ENCODE measurements around the gene PLEKHH2.
"Not testable (repeated sequence)": the region's sequence is repeated elsewhere in the genome, so short reads cannot be mapped to it uniquely, and the experiment has no call there.

PLEKHH2 gene

DNA sequence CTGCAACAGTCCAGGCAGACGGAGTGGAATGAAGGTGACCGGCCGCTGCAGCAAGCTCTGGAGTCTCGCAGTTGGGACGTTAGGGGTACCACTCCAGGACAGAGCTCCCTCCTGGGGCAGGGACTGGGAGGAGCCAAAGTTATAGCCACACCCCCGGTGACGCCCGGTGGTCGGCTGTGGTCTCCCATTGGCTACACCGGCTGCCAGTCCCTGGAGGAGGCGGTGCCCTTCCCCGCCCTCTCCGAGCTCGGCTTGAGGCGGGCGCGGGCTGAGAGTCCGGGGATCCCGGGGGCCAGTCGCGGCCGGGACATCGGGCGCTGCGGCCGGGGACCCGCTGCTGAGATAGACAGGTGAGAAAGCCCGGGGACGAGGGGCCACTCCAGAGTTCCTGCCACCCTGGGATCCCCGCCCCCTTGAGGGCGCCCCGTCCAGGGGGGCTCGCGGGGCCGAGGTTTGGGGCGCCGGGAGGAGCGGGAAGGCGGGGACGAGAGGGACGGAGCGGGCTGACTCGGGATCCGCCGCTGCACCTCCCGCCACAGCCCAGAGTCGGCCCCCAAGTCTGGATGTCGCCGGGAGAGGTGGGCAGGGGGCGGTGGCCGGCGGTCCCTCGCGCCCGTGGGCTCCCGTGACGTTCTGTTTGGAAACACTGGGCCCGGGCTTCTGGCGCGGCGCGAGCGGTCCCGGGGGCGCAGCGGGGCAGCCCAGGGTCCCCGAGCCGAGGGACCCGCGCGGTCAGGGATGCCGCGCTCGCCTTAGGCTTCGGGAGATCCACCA is at the start of gene PLEKHH2:
PLEKHH2 (plus strand) TSS at position 231 of the 774 bp plus-strand sequence. CDS start 7,414 bp downstream, outside the sequence.
- DNase-seq (ENCODE audit: low read depth, low spot score), result no peak
- TF ChIP-seq POLR2AphosphoS5 (IDR thresholded peaks at IDR 0.05; ENCODE audit: borderline replicate concordance, low read depth, low read length) (no peak), EZH2 (IDR thresholded peaks at IDR 0.05) (no peak), FOXP2 (optimal IDR thresholded peaks at IDR 0.05; ENCODE audit: control extremely low read depth, extremely low read length, insufficient read depth) (no peak)
- Histone ChIP-seq H3K9ac (ENCODE audit: insufficient read length) (peak within 1 kb of the TSS; percentile 49), H3K9me3 (ENCODE audit: low read depth, low read length) (no peaks in the 10 kb centered on the region), H3K27ac (no peak within 1 kb of the TSS), H3K4me3 (peak within 1 kb of the TSS; percentile 82), H3K36me3 (ENCODE audit: insufficient read depth, low read length) (no peaks in the 10 kb centered on the region)

DNA sequence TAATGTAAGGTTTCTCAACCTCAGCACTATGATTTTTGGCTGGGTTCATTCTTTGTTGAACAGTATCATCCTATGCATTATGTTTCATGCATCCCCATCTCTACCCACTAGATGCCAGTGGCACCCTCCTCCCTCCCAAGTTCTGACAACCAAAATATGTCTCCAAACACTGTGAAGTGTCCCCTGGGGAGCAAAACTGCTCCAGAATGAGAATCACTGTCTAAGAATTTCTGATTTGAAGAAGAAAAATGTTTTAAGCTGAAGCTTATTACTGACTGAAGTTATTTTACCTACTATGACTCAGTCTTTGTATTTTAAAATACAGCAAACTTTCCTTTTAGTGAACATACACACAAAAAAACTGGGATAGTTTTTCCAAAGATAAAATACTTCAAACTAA is 44.6 kb upstream of the PLEKHH2 start:
- peaks cover 46% of the 10 kb centered on the region for H3K36me3 ChIP-seq (ENCODE audit: insufficient read depth, low read length)
- no peak overlapping the region for H3K27ac ChIP-seq
- no peak overlapping the region for H3K4me3 ChIP-seq
- no peak overlapping the region for H3K9ac ChIP-seq (ENCODE audit: insufficient read length)
- no peaks in the 10 kb centered on the region for H3K9me3 ChIP-seq (ENCODE audit: low read depth, low read length)
- TF ChIP-seq FOXP2 (optimal IDR thresholded peaks at IDR 0.05; ENCODE audit: control extremely low read depth, extremely low read length, insufficient read depth) (no peak), EZH2 (IDR thresholded peaks at IDR 0.05) (no peak)
- no peak for DNase-seq (ENCODE audit: low read depth, low spot score)

- no peak for DNase-seq (ENCODE audit: low read depth, low spot score)
- H3K9ac ChIP-seq (ENCODE audit: insufficient read length), result no peak overlapping the region
- no peak overlapping the region for H3K27ac ChIP-seq
- peaks cover 38% of the 10 kb centered on the region for H3K36me3 ChIP-seq (ENCODE audit: insufficient read depth, low read length)
- no peaks in the 10 kb centered on the region for H3K9me3 ChIP-seq (ENCODE audit: low read depth, low read length)
- no peak for TF ChIP-seq POLR2AphosphoS5 (IDR thresholded peaks at IDR 0.05; ENCODE audit: borderline replicate concordance, low read depth, low read length)
- TF ChIP-seq EZH2 (IDR thresholded peaks at IDR 0.05), result no peak
- no peak for TF ChIP-seq FOXP2 (optimal IDR thresholded peaks at IDR 0.05; ENCODE audit: control extremely low read depth, extremely low read length, insufficient read depth)
- no peak overlapping the region for H3K4me3 ChIP-seq
Observed at GRCh38 chr2:43593254-43593653, 43.8 kb upstream of the PLEKHH2 start.

GRCh38 chr2:43594875-43595274 is 42.2 kb upstream of the PLEKHH2 start:
- H3K36me3 ChIP-seq (ENCODE audit: insufficient read depth, low read length), result peaks cover 26% of the 10 kb centered on the region
- TF ChIP-seq EZH2 (IDR thresholded peaks at IDR 0.05) (no peak), FOXP2 (optimal IDR thresholded peaks at IDR 0.05; ENCODE audit: control extremely low read depth, extremely low read length, insufficient read depth) (no peak), POLR2AphosphoS5 (IDR thresholded peaks at IDR 0.05; ENCODE audit: borderline replicate concordance, low read depth, low read length) (no peak)
- no peak for DNase-seq (ENCODE audit: low read depth, low spot score)
- peak overlapping the region; percentile 85 for H3K4me3 ChIP-seq
- H3K9ac ChIP-seq (ENCODE audit: insufficient read length), result peak overlapping the region; percentile 97
- H3K27ac ChIP-seq, result no peak overlapping the region
- no peaks in the 10 kb centered on the region for H3K9me3 ChIP-seq (ENCODE audit: low read depth, low read length)

- Histone ChIP-seq H3K36me3 (ENCODE audit: insufficient read depth, low read length) (peaks cover 17% of the 10 kb centered on the region), H3K9me3 (ENCODE audit: low read depth, low read length) (no peaks in the 10 kb centered on the region), H3K27ac (peak within 1 kb of the TSS; percentile 81), H3K4me3 (peak within 1 kb of the TSS; percentile 85), H3K9ac (ENCODE audit: insufficient read length) (peak within 1 kb of the TSS; percentile 97)
- DNase-seq (ENCODE audit: low read depth, low spot score), result peak; percentile 81
- TF ChIP-seq POLR2AphosphoS5 (IDR thresholded peaks at IDR 0.05; ENCODE audit: borderline replicate concordance, low read depth, low read length), result peak; percentile 98
- TF ChIP-seq EZH2 (IDR thresholded peaks at IDR 0.05), result no peak
- no peak for TF ChIP-seq FOXP2 (optimal IDR thresholded peaks at IDR 0.05; ENCODE audit: control extremely low read depth, extremely low read length, insufficient read depth)
Observed at GRCh38 chr2:43595603-43596412, 41.3 kb upstream of the PLEKHH2 start, which contains the start of gene THADA. Gene THADA (minus strand): TSS chr2:43596038. CDS start chr2:43592392, 3,646 bp downstream.

- H3K36me3 ChIP-seq (ENCODE audit: insufficient read depth, low read length); H3K27ac ChIP-seq; H3K9ac ChIP-seq (ENCODE audit: insufficient read length); H3K4me3 ChIP-seq; H3K9me3 ChIP-seq (ENCODE audit: low read depth, low read length); DNase-seq (ENCODE audit: low read depth, low spot score): not testable (repeated sequence)
Observed at GRCh38 chr2:43600596-43600995, 36.5 kb upstream of the PLEKHH2 start.

- no peaks in the 10 kb centered on the region for H3K9me3 ChIP-seq (ENCODE audit: low read depth, low read length)
Observed at GRCh38 chr2:43604674-43605073, 32.4 kb upstream of the PLEKHH2 start.

DNA sequence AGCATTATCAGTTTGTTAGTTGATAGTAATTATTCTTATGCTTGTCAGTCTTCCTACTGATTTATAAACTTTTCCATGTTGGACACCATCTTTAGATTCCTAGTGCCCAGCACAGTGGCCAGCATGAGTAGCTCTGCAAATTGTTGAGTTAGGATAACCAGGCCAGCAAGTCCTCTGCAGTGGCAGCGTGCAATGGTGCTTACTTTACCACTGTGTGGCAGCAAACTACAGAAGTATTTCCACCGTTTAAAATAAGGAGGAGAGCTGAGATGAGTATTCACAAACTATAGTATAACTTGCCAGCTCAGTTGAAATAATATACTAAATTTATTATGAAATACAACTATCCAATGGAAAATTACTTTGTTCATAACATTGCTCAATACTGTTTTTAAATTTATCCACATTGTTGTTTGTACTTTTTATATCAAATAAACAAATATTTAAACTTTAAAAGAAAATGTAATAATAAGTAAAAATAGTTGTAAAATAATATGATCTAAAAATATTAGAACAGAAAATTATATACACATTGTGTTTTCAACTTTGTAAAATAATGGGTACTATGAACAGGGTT is 31.9 kb upstream of the PLEKHH2 start:
- TF ChIP-seq POLR2AphosphoS5 (IDR thresholded peaks at IDR 0.05; ENCODE audit: borderline replicate concordance, low read depth, low read length), result no peak
- TF ChIP-seq EZH2 (IDR thresholded peaks at IDR 0.05), result no peak
- TF ChIP-seq FOXP2 (optimal IDR thresholded peaks at IDR 0.05; ENCODE audit: control extremely low read depth, extremely low read length, insufficient read depth), result no peak
- no peak for DNase-seq (ENCODE audit: low read depth, low spot score)
- H3K27ac ChIP-seq, result no peak overlapping the region
- no peaks in the 10 kb centered on the region for H3K36me3 ChIP-seq (ENCODE audit: insufficient read depth, low read length)
- no peak overlapping the region for H3K4me3 ChIP-seq
- no peak overlapping the region for H3K9ac ChIP-seq (ENCODE audit: insufficient read length)
- H3K9me3 ChIP-seq (ENCODE audit: low read depth, low read length), result no peaks in the 10 kb centered on the region

More at GRCh38 chr2:43604674-43605073, 32.4 kb upstream of the PLEKHH2 start:
- H3K4me3 ChIP-seq, result no peak overlapping the region
- DNase-seq (ENCODE audit: low read depth, low spot score), result no peak
- no peak for TF ChIP-seq POLR2AphosphoS5 (IDR thresholded peaks at IDR 0.05; ENCODE audit: borderline replicate concordance, low read depth, low read length)
- TF ChIP-seq EZH2 (IDR thresholded peaks at IDR 0.05), result no peak
- TF ChIP-seq FOXP2 (optimal IDR thresholded peaks at IDR 0.05; ENCODE audit: control extremely low read depth, extremely low read length, insufficient read depth), result no peak
- no peak overlapping the region for H3K9ac ChIP-seq (ENCODE audit: insufficient read length)
- H3K36me3 ChIP-seq (ENCODE audit: insufficient read depth, low read length), result no peaks in the 10 kb centered on the region
- H3K27ac ChIP-seq, result no peak overlapping the region

All from SK-N-MC (cell line).